H1 (cell line): ENCODE results near the gene RALGAPA2. TPM values are rescaled to one million over a fixed set of nuclear protein-coding genes. Genes with fewer than 3 reads are reported as not detected.

ENCODE experiments used
- POLR2A ChIP-seq, 2 experiments: IDR thresholded peaks; 1 replicate in 1 of 2; 2 replicates in 1 of 2; pipeline ENCODE4 v1.6.1; 2011; ENCODE audit warnings: low read depth in 2 of 2, low read length in 2 of 2, mild to moderate bottlenecking in 2 of 2; ENCODE audit errors: control extremely low read depth in 1 of 2
- RAD21 ChIP-seq, 2 experiments: IDR thresholded peaks in 1 of 2; conservative IDR thresholded peaks in 1 of 2; 2 replicates each; pipeline ENCODE4 v1.6.1; 2011; ENCODE audit warnings: low read depth in 2 of 2, low read length in 2 of 2, improper control_type of control experiment in 1 of 2, inconsistent platforms in 1 of 2, mild to moderate bottlenecking in 1 of 2, moderate library complexity in 1 of 2
- SIN3A ChIP-seq, 2 experiments: IDR thresholded peaks in 1 of 2; conservative IDR thresholded peaks in 1 of 2; 2 replicates each; pipeline ENCODE4 v1.6.1; 2011 to 2012; ENCODE audit warnings: low read length in 2 of 2, improper control_type of control experiment in 1 of 2, low read depth in 1 of 2, mild to moderate bottlenecking in 1 of 2
- SP2 ChIP-seq: IDR thresholded peaks from 2 replicates; pipeline ENCODE4 v1.6.1; 2012; ENCODE audit warnings: mild to moderate bottlenecking, low read length, inconsistent platforms
- SRF ChIP-seq: IDR thresholded peaks from 2 replicates; pipeline ENCODE4 v1.6.1; 2011; ENCODE audit warnings: mild to moderate bottlenecking, low read depth, low read length, moderate library complexity
- polyA plus RNA-seq, 7 experiments: library from polyadenylated mRNA; depleted of rRNA in 3 of 7; stranded (reverse) in 5 of 7; unstranded in 2 of 7; fragments of >200 nt in 5 of 7; fragments of 200-250 nt in 2 of 7; gene quantifications; 1 replicate in 5 of 7; 2 replicates in 1 of 7; 4 replicates in 1 of 7; pipeline versions ENCODE4 v1.2.1 to v1.2.3, GENCODE V29; 2011 to 2013; ENCODE audit warnings: missing spikeins in 2 of 7, mixed read lengths in 2 of 7
- total RNA-seq: library from RNA; stranded (reverse); fragmentation: NEBNext Ultra II Directional; extraction: Animal tissue kit (Norgen Biotek cat#: 25700); gene quantifications from 2 replicates; pipeline ENCODE4 v1.2.1, GENCODE V29; 2021

Gene RALGAPA2
- total and polyA plus RNA-seq, 2 of the 8 experiments (the other 6 are each of a cell fraction or from before 2014, with no cell fraction given): 5.1 to 25.5 TPM

GRCh38 chr20:20606881-20607280 is 105.6 kb downstream of the RALGAPA2 start (continued):
- TF ChIP-seq RAD21 (IDR thresholded peaks at IDR 0.05 in 1 of 2, conservative IDR thresholded peaks at IDR 0.05 in 1 of 2; ENCODE audit: low read depth in 2 of 2, low read length in 2 of 2) (no peak), SIN3A (conservative IDR thresholded peaks at IDR 0.05 in 1 of 2, IDR thresholded peaks at IDR 0.05 in 1 of 2; ENCODE audit: low read depth in 1 of 2, low read length in 2 of 2) (no peak), SRF (no peak), POLR2A (IDR thresholded peaks at IDR 0.05; ENCODE audit: control extremely low read depth in 1 of 2, low read depth in 2 of 2, low read length in 2 of 2) (no peak), SP2 (no peak)
